GM13976 (cell line): ENCODE results near the gene LRRC8A.

Experiments used
- DNase-seq: peaks from one replicate; pipeline ENCODE4 v3.0.0; 2012; ENCODE audit warnings: low spot score
- in situ Hi-C: fragments of 300-500 bp; cut with MboI; formaldehyde crosslinking; loops from one replicate; pipeline ENCODE4 v1.12.0; 2022; ENCODE audit warnings: low sequenced_read_pairs, mixed read lengths, inconsistent platforms; ENCODE audit not compliant: unreplicated experiment
- TF ChIP-seq, protein P1 (sequence below): IDR thresholded peaks from 2 replicates; pipeline ENCODE4 v1.5.1; 2012; ENCODE audit warnings: borderline replicate concordance, mild to moderate bottlenecking; ENCODE audit not compliant: insufficient read depth; ENCODE audit errors: extremely low read depth, missing control alignments, control extremely low read depth

Gene LRRC8A

DNA sequence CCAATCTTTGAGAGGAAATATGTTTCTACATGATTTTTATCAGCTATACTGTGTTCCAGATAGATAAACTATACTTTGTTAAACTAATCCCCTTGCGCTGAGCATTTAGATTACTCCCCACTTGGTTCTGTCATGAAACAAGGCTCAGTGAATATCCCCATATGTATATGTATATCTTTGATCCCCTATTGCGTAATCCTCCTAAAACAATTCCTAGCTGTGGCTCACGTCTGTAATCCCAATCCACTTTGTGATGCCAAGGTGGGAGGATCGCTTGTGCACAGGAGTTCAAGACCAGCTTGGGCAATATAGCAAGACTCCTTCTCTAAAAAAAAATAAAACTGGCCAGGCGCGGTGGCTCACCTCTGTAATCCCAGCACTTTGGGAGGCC is 41.6 kb downstream of the LRRC8A start:
- TF ChIP-seq, protein P1, sequence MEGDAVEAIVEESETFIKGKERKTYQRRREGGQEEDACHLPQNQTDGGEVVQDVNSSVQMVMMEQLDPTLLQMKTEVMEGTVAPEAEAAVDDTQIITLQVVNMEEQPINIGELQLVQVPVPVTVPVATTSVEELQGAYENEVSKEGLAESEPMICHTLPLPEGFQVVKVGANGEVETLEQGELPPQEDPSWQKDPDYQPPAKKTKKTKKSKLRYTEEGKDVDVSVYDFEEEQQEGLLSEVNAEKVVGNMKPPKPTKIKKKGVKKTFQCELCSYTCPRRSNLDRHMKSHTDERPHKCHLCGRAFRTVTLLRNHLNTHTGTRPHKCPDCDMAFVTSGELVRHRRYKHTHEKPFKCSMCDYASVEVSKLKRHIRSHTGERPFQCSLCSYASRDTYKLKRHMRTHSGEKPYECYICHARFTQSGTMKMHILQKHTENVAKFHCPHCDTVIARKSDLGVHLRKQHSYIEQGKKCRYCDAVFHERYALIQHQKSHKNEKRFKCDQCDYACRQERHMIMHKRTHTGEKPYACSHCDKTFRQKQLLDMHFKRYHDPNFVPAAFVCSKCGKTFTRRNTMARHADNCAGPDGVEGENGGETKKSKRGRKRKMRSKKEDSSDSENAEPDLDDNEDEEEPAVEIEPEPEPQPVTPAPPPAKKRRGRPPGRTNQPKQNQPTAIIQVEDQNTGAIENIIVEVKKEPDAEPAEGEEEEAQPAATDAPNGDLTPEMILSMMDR = no peak
- no peak for DNase-seq
- in situ Hi-C loops = loop anchor here (10.0 kb wide), 1 partner anchor 59 kb away; no protein-coding TSS in a partner anchor

DNA sequence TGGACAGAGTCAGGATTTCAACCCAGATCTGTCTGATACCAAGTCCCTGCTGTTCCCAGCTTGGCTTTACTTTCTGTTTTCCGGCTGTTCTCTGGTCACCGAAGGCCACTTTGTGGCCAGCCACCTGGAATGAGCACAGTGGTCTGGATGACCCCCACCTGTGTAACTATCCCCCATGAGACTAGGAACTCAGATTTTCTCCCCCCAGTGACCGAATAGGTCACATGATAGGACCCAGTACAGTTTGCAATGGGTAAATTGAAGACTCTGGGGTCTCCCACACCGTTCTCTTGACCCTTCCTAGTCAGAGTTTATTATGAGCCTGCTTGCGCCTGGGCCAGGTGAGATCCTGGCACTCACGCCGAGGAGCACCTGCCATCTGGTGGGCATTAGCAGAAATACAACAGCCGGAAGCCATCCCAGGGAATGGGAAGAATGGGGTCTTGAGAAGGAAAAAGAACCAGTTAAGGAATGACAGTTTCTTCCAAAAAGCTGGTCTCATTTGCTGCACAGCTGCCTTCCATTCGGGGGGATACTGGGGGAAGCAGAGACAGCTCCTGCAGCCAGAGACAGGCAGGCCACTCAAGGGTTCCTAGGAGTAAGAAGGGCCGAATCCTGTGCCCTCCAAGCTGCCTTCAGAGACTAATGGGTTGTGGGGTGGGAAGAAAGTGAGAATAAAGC is 45.9 kb downstream of the LRRC8A start:
- TF ChIP-seq, protein P1 = peak; percentile 85
- in situ Hi-C loops = loop anchor here (10.0 kb wide), 1 partner anchor 63 kb away; no protein-coding TSS in a partner anchor
- peak; percentile 81 for DNase-seq

DNA sequence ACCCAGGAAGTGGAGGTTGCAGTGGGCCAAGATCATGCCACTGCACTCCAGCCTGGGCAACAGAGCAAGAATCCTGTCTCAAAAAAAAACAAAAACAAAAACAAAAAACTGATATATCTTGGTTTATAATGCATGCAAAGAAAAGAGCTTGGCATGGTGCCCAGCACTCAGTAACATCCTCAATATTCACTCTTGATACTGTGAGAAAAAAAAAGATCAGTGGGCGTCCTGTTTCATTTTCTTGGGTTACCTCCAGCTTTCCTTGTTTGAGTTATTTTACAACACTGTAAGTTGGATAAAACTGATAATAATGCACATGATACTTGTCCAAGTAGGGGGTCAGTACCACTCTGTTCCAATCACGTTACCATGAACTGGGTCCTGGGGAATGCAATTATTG is 46.7 kb downstream of the LRRC8A start:
- no peak for DNase-seq
- TF ChIP-seq, protein P1 = no peak
- in situ Hi-C loops = loop anchor here (10.0 kb wide), 1 partner anchor 64 kb away; no protein-coding TSS in a partner anchor

DNA sequence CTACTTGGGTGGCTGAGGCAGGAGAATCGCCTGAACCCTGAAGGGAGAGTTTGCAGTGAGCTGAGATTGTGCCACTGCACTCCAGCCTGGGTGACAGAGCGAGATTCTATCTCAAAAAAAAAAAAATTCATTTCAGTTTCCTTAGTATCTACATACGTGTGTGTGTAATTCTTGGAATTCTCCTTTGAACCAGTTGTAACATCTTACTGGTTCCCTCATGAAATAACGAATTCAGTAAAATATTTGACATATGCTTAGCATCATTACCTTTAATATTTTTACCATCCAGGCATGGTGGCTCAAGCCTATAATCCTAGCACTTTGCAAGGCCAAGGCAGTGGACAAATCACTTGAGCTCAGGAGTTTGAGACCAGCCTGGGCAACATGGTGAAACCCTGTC is 47.6 kb downstream of the LRRC8A start:
- DNase-seq = no peak
- in situ Hi-C loops = loop anchor here (10.0 kb wide), 1 partner anchor 65 kb away; no protein-coding TSS in a partner anchor
- TF ChIP-seq, protein P1 = no peak

DNA sequence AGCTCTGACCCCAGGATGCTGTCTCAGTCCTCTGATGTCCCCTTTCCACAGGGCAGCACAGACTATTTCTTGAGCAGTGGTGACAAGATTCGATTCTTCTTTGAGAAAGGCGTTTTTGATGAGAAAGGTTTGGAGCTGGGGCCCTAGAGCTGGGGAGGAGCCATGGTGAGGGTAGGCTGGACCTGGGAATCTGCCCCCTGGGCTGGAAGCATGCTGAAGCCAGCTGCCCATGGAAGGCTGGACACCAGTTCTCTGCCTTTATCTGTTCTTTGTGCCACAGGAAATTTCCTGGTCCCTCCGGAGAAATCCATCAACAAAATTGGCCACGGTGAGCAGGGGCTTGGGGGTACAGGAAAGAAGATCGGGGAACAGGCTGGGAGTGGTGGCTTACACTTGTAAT is 51.8 kb downstream of the LRRC8A start:
- in situ Hi-C loops = no loop called here
- DNase-seq = no peak
- TF ChIP-seq, protein P1 = no peak

DNA sequence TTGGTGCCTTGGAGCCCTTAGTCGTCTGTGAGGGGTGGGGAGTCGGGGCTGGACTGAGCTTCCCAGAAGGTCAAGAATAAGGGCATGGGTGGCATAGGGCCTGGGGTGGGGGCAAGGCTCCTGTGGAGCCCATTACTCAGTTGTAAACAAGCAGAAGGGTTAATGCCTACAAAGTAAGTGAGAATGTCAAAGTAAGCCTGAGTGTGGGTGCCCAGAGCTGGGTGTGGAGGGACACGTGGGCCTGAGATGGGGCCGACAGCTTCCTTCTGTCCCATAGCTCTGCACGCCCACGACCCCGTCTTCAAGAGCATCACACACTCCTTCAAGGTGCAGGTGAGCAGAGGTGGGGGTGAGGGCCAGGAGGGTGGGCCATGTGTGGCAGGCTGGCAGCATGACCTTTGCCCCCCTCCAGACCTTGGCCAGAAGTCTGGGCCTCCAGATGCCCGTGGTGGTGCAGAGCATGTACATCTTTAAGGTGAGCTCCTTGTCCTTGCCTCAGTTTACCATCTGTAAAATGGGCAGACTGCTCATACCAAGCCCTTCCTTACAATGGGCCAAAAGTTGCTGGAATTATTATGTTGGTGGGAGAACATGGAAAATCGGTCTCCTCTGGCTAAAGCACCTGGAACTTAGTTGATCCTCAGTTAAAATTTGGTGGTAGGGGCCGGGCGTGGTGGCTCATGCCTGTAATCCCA is 54.4 kb downstream of the LRRC8A start:
- TF ChIP-seq, protein P1 = no peak
- in situ Hi-C loops = no loop called here
- DNase-seq = peak; percentile 7
